ENCODE results near the gene PLA2G4D.

Gene PLA2G4D

GRCh38 chr15:42082141-42082540 lies 12.2 kb downstream of the PLA2G4D start:
- no peak for DNase-seq (ENCODE audit: low read depth)
- H3K4me3 ChIP-seq (ENCODE audit: low read depth, low read length): no peak overlapping the region
- no peak for TF ChIP-seq CTCF (IDR thresholded peaks at IDR 0.05; ENCODE audit: control insufficient read depth, extremely low read depth, insufficient read depth)

- DNase-seq (ENCODE audit: low read depth): no peak
- no peak overlapping the region for H3K4me3 ChIP-seq (ENCODE audit: low read depth, low read length)
- no peak for TF ChIP-seq CTCF (IDR thresholded peaks at IDR 0.05; ENCODE audit: control insufficient read depth, extremely low read depth, insufficient read depth)
Observed at GRCh38 chr15:42080919-42081830, 13.2 kb downstream of the PLA2G4D start.

GRCh38 chr15:42080186-42080918 lies 14.0 kb downstream of the PLA2G4D start:
- no peak for DNase-seq (ENCODE audit: low read depth)
- H3K4me3 ChIP-seq (ENCODE audit: low read depth, low read length): no peak overlapping the region
- no peak for TF ChIP-seq CTCF (IDR thresholded peaks at IDR 0.05; ENCODE audit: control insufficient read depth, extremely low read depth, insufficient read depth)

- H3K4me3 ChIP-seq (ENCODE audit: low read depth, low read length): no peak overlapping the region
- no peak for DNase-seq (ENCODE audit: low read depth)
- TF ChIP-seq CTCF (IDR thresholded peaks at IDR 0.05; ENCODE audit: control insufficient read depth, extremely low read depth, insufficient read depth): no peak
Observed at GRCh38 chr15:42079401-42079908, 14.9 kb downstream of the PLA2G4D start.

GRCh38 chr15:42078903-42079302 lies 15.5 kb downstream of the PLA2G4D start:
- no peak for DNase-seq (ENCODE audit: low read depth)
- H3K4me3 ChIP-seq (ENCODE audit: low read depth, low read length): no peak overlapping the region
- no peak for TF ChIP-seq CTCF (IDR thresholded peaks at IDR 0.05; ENCODE audit: control insufficient read depth, extremely low read depth, insufficient read depth)

GRCh38 chr15:42077689-42078088 lies 16.7 kb downstream of the PLA2G4D start:
- DNase-seq (ENCODE audit: low read depth): no peak
- H3K4me3 ChIP-seq (ENCODE audit: low read depth, low read length): no peak overlapping the region
- no peak for TF ChIP-seq CTCF (IDR thresholded peaks at IDR 0.05; ENCODE audit: control insufficient read depth, extremely low read depth, insufficient read depth)
